OCI-LY7 (cell line): Measurements from ENCODE around the gene SH3RF1.

Experiments
- CTCF ChIP-seq: fragments of 200-600 bp; sonication (generic); conservative IDR thresholded peaks from 2 replicates; pipeline ENCODE4 v1.5.1; 2014; ENCODE audit warnings: mild to moderate bottlenecking, antibody characterized with exemption, low read length, moderate library complexity, mixed read lengths
- EZH2phosphoT487 ChIP-seq: fragments of 200-600 bp; sonication (generic); IDR thresholded peaks from 2 replicates; pipeline ENCODE4 v1.6.1; 2018; ENCODE audit warnings: low read depth, borderline replicate concordance, mild to moderate bottlenecking, mixed run types, antibody characterized with exemption, low read length, moderate library complexity, mixed read lengths

GRCh38 chr4:169295822-169296221, 25.1 kb upstream of the SH3RF1 start:
- no peak for TF ChIP-seq CTCF
- no peak for TF ChIP-seq EZH2phosphoT487
